Endothelial cell of umbilical vein (primary cell): ENCODE data around the gene TIRAP. TPM values are rescaled to one million over a fixed set of nuclear protein-coding genes. Genes with fewer than 3 reads are reported as not detected.

Experiments
- BruUV-seq: library from RNA; stranded (reverse); fragments of 400-500 nt; replicated peaks from 2 replicates; lab custom pipeline; 2021; lab: Mats Ljungman, UMichigan
- CTCF ChIA-PET: fragments of 300-600, 350-600 bp; sonication (Branson Sonifier 250); formaldehyde crosslinking; loops from one replicate; lab custom pipeline; 2021; ENCODE audit warnings: antibody characterized with exemption, inconsistent platforms; lab: Charles Lee
- POLR2A ChIA-PET: fragments of 300-600, 350-600 bp; sonication (Branson Sonifier 250); formaldehyde crosslinking; loops from one replicate; lab custom pipeline; 2021; ENCODE audit warnings: antibody characterized with exemption, inconsistent platforms; lab: Charles Lee
- DNase-seq: peaks from one replicate; pipeline ENCODE4 v3.0.0-alpha.2; 2011; ENCODE audit warnings: low read depth, low spot score
- FAIRE-seq: peaks from 2 replicates; lab custom pipeline; 2011; peaks lifted over from hg19 to GRCh38; lab: Jason Lieb, UNC
- H2AFZ ChIP-seq: 2 replicates; pipeline ENCODE4 v1.6.0; 2012; ENCODE audit warnings: low read depth, low read length, control low read depth, inconsistent platforms
- H3K27ac ChIP-seq: 2 replicates; pipeline ENCODE4 v1.5.1; 2011; ENCODE audit warnings: low read depth, mild to moderate bottlenecking, control low read depth, low read length, moderate library complexity; ENCODE audit not compliant: insufficient read depth
- H3K27me3 ChIP-seq, 2 experiments: 2 replicates each; pipeline versions ENCODE4 v1.6.0 to v1.6.1; 2011; ENCODE audit warnings: low read length in 2 of 2, mixed read lengths in 1 of 2; ENCODE audit not compliant: control insufficient read depth in 2 of 2, insufficient read depth in 2 of 2
- H3K36me3 ChIP-seq, 2 experiments: 2 replicates in 1 of 2; 3 replicates in 1 of 2; pipeline ENCODE4 v1.5.1; 2011; ENCODE audit warnings: low read length in 2 of 2, mild to moderate bottlenecking in 1 of 2, moderate library complexity in 1 of 2; ENCODE audit not compliant: control insufficient read depth in 2 of 2, insufficient read depth in 2 of 2; ENCODE audit errors: extremely low read depth in 1 of 2
- H3K4me1 ChIP-seq: 3 replicates; pipeline ENCODE4 v1.5.1; 2011; ENCODE audit warnings: mild to moderate bottlenecking, low read length; ENCODE audit not compliant: control insufficient read depth, insufficient read depth; ENCODE audit errors: extremely low read depth
- H3K4me2 ChIP-seq: 2 replicates; pipeline ENCODE4 v1.6.1; 2011; ENCODE audit warnings: low read length, control low read depth, mixed read lengths; ENCODE audit not compliant: insufficient read depth
- H3K4me3 ChIP-seq, 3 experiments: fragments of 200-600 bp in 1 of 3; sonication (generic), shearing (Covaris generic) in 1 of 3; replicated peaks in 1 of 3; 2 replicates each; pipeline ENCODE4 v1.5.1; 2011 to 2016; ENCODE audit warnings: control low read depth in 3 of 3, low read length in 3 of 3, mild to moderate bottlenecking in 2 of 3, inconsistent platforms in 1 of 3, low read depth in 1 of 3, moderate library complexity in 1 of 3; ENCODE audit not compliant: insufficient read depth in 1 of 3
- H3K79me2 ChIP-seq: 2 replicates; pipeline ENCODE4 v1.6.0; 2012; ENCODE audit warnings: low read length, inconsistent platforms; ENCODE audit not compliant: control insufficient read depth, insufficient read depth
- H3K9ac ChIP-seq: replicated peaks from 2 replicates; pipeline ENCODE3; 2011; ENCODE audit warnings: low read length, control low read depth; ENCODE audit not compliant: insufficient read depth; ENCODE audit errors: extremely low read depth
- H3K9me1 ChIP-seq: replicated peaks from 3 replicates; pipeline ENCODE4 v1.6.0; 2011; ENCODE audit warnings: mild to moderate bottlenecking, low read length; ENCODE audit not compliant: control insufficient read depth, insufficient read depth; ENCODE audit errors: extremely low read depth
- H3K9me3 ChIP-seq: replicated peaks from 2 replicates; pipeline ENCODE4 v1.5.1; 2012; ENCODE audit warnings: low read length, inconsistent platforms; ENCODE audit not compliant: control insufficient read depth, insufficient read depth
- H4K20me1 ChIP-seq: replicated peaks from 2 replicates; pipeline ENCODE3; 2011; ENCODE audit warnings: mild to moderate bottlenecking, low read length; ENCODE audit not compliant: control insufficient read depth, insufficient read depth; ENCODE audit errors: extremely low read depth
- EZH2 ChIP-seq: IDR thresholded peaks from 2 replicates; pipeline ENCODE4 v1.6.1; 2012; ENCODE audit warnings: borderline replicate concordance, low read depth, mild to moderate bottlenecking, moderate library complexity, low read length, inconsistent platforms; ENCODE audit not compliant: severe bottlenecking
- FOS ChIP-seq: IDR thresholded peaks from 2 replicates; pipeline ENCODE4 v1.6.1; 2011; ENCODE audit warnings: mild to moderate bottlenecking, low read length, moderate library complexity, borderline replicate concordance; ENCODE audit not compliant: insufficient read depth
- GATA2 ChIP-seq: IDR thresholded peaks from 2 replicates; pipeline ENCODE4 v1.7.0; 2011; ENCODE audit warnings: low read depth, mild to moderate bottlenecking, moderate library complexity, mixed read lengths, low read length; ENCODE audit not compliant: insufficient read length, insufficient read depth
- JUN ChIP-seq: IDR thresholded peaks from 2 replicates; pipeline ENCODE4 v1.6.1; 2011; ENCODE audit warnings: borderline replicate concordance, low read depth; ENCODE audit not compliant: insufficient read length, insufficient read depth
- MYC ChIP-seq: IDR thresholded peaks from one replicate; pipeline ENCODE4 v1.6.1; 2011; ENCODE audit warnings: mild to moderate bottlenecking, low read depth, low read length
- POLR2A ChIP-seq: IDR thresholded peaks from 2 replicates; pipeline ENCODE4 v1.6.1; 2012; ENCODE audit warnings: low read depth, mild to moderate bottlenecking, control low read depth, low read length
- POLR2AphosphoS5 ChIP-seq: IDR thresholded peaks from 2 replicates; pipeline ENCODE4 v1.6.1; 2012; ENCODE audit warnings: low read depth, mild to moderate bottlenecking, control low read depth, low read length, moderate library complexity; ENCODE audit not compliant: insufficient read depth
- dilution Hi-C: fragments of 300-500 bp; cut with MboI; formaldehyde crosslinking; loops from one replicate; pipeline ENCODE4 v1.15.0; 2019; ENCODE audit warnings: low sequenced_read_pairs; ENCODE audit not compliant: extremely low pct_ligation_motif_present
- intact Hi-C: fragments of 100-400 bp; cut with micrococcal nuclease; formaldehyde crosslinking; loops from one replicate; pipeline ENCODE4 v1.10.0; 2022
- polyA plus RNA-seq, 4 experiments: library from polyadenylated mRNA; depleted of rRNA in 3 of 4; stranded (reverse) in 3 of 4; unstranded in 1 of 4; fragments of >200 nt; gene quantifications; 2 replicates each; pipeline versions ENCODE4 v1.2.1 to v1.2.3, GENCODE V29; 2011 to 2012; ENCODE audit warnings: missing spikeins in 1 of 4
- small RNA-seq: library from RNA; depleted of rRNA; stranded (forward); fragments of <200 nt; gene quantifications from one replicate; pipeline ENCODE3, GENCODE V24; 2012; ENCODE audit warnings: low replicate concordance, low read depth; ENCODE audit not compliant: insufficient read depth, insufficient read length
- total RNA-seq: library from RNA; stranded (reverse); gene quantifications from 2 replicates; pipeline ENCODE4 v1.2.3, GENCODE V29; 2021

Gene TIRAP
- total and polyA plus RNA-seq, 2 donors (not counting 3 experiments of a cell fraction or from before 2014, with no cell fraction given), result 9.3 to 11.0 TPM

GRCh38 chr11:126341760-126342161, 58.9 kb downstream of the TIRAP start:
- H3K36me3 ChIP-seq, result no peaks in the 10 kb centered on the region
- dilution Hi-C loops, result no loop called here
- no peaks in the 10 kb centered on the region for H3K9me1 ChIP-seq
- TF ChIP-seq GATA2, result peak; percentile 80
- TF ChIP-seq JUN, result peak; percentile 63
- no peak for TF ChIP-seq POLR2A
- TF ChIP-seq POLR2AphosphoS5, result no peak
- TF ChIP-seq FOS, result peak; percentile 39
- H3K4me2 ChIP-seq, result peak overlapping the region; percentile 31
- no peaks in the 10 kb centered on the region for H4K20me1 ChIP-seq
- no peak overlapping the region for H2AFZ ChIP-seq
- peak; percentile 73 for FAIRE-seq
- ChIA-PET CTCF (interaction anchor here (1.5 to 1.9 kb wide), 4 partner anchors 9 to 139 kb away, joined by 4 to 9 read pairs (median 6); partner anchors contain the start of gene ST3GAL4), POLR2A (no interaction called here)
- H3K79me2 ChIP-seq, result no peaks in the 10 kb centered on the region
- H3K4me3 ChIP-seq, result no peak overlapping the region
- peak overlapping the region; percentile 68 for H3K27ac ChIP-seq
- DNase-seq, result peak; percentile 31
- BruUV-seq, result no TSS peak
- no peaks in the 10 kb centered on the region for H3K9me3 ChIP-seq
- H3K9ac ChIP-seq, result no peak overlapping the region
- H3K4me1 ChIP-seq, result peaks cover 51% of the 10 kb centered on the region
- intact Hi-C loops, result no loop called here
- no peaks in the 10 kb centered on the region for H3K27me3 ChIP-seq

DNA sequence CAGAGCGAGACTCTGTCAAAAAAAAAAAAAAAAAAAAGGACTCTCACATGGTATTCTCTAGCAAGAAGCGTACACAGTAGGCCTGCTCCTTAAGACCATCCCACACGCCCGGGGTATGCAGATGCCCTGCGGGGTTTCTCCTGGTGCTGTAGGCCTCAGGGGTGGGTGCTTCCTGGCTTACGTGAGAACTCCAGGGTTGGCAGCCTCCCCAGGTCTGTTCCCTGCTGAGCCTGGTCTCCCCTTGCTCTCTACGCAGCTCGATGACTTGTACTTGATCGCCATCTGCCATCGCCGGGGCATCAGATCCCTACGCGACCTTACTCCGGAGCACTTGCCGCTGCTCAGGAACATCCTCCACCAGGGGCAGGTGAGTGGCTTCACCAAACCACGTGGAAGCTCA, 60.2 kb downstream of the TIRAP start:
- Histone ChIP-seq H3K4me1 (peaks cover 49% of the 10 kb centered on the region), H2AFZ (no peak overlapping the region), H4K20me1 (no peaks in the 10 kb centered on the region), H3K4me3 (no peak overlapping the region), H3K27ac (no peak overlapping the region), H3K9me3 (no peaks in the 10 kb centered on the region), H3K4me2 (no peak overlapping the region), H3K9ac (no peak overlapping the region), H3K27me3 (no peaks in the 10 kb centered on the region), H3K36me3 (peaks cover 0 to 2% of the 10 kb centered on the region in 2 experiments), H3K9me1 (no peaks in the 10 kb centered on the region), H3K79me2 (peaks cover 8% of the 10 kb centered on the region)
- POLR2A ChIA-PET, result no interaction called here
- BruUV-seq, result no TSS peak
- FAIRE-seq (no peak), DNase-seq (no peak)
- intact Hi-C loops, result no loop called here
- TF ChIP-seq FOS (no peak), POLR2AphosphoS5 (no peak), EZH2 (no peak), JUN (no peak), MYC (no peak), GATA2 (no peak)
- dilution Hi-C loops, result no loop called here
- CTCF ChIA-PET, result no interaction called here

Small RNAs within 50 kb of the gene (small RNA-seq; reads per million reads assigned to genes)
- not detected for gene RN7SL351P

Other genes with a start within 250 kb of the TIRAP start
- gene CDON, start 220.2 kb upstream of the TIRAP start, total RNA-seq, result 3.5 and 3.8 TPM in 2 replicates
- 1.5 and 1.6 TPM in 2 replicates for gene CDON, start 220.2 kb upstream of the TIRAP start, polyA plus RNA-seq
- gene RPUSD4, start 71.4 kb upstream of the TIRAP start, total RNA-seq, result 36.5 and 40.8 TPM in 2 replicates
- 32.1 and 37.8 TPM in 2 replicates for gene RPUSD4, start 71.4 kb upstream of the TIRAP start, polyA plus RNA-seq
- 35.3 and 35.8 TPM in 2 replicates for gene FAM118B, start 71.3 kb upstream of the TIRAP start, total RNA-seq
- gene FAM118B, start 71.3 kb upstream of the TIRAP start, polyA plus RNA-seq, result 24.3 and 26.6 TPM in 2 replicates
- 104 and 106 TPM in 2 replicates for gene SRPRA, start 14.2 kb upstream of the TIRAP start, total RNA-seq
- gene SRPRA, start 14.2 kb upstream of the TIRAP start, polyA plus RNA-seq, result 116 TPM in 2 replicates
- gene FOXRED1, start 13.9 kb upstream of the TIRAP start, total RNA-seq, result 31.0 and 33.5 TPM in 2 replicates
- 32.4 and 33.4 TPM in 2 replicates for gene FOXRED1, start 13.9 kb upstream of the TIRAP start, polyA plus RNA-seq
- 19.6 and 21.8 TPM in 2 replicates for gene DCPS, start 21.0 kb downstream of the TIRAP start, total RNA-seq
- gene DCPS, start 21.0 kb downstream of the TIRAP start, polyA plus RNA-seq, result 34.2 and 36.0 TPM in 2 replicates
- 17.7 and 21.1 TPM in 2 replicates for gene ST3GAL4, start 72.6 kb downstream of the TIRAP start, total RNA-seq
- 19.4 and 20.8 TPM in 2 replicates for gene ST3GAL4, start 72.6 kb downstream of the TIRAP start, polyA plus RNA-seq